NOMO-1 treated with dmso at 0.1 percent for 144 hours (cell line): ENCODE measurements around the gene PRELID3B.

Source experiments
- DNase-seq: peaks from one replicate; lab custom pipeline; 2025; ENCODE audit not compliant: unreplicated experiment; lab: John Stamatoyannopoulos, UW

Gene PRELID3B

DNA sequence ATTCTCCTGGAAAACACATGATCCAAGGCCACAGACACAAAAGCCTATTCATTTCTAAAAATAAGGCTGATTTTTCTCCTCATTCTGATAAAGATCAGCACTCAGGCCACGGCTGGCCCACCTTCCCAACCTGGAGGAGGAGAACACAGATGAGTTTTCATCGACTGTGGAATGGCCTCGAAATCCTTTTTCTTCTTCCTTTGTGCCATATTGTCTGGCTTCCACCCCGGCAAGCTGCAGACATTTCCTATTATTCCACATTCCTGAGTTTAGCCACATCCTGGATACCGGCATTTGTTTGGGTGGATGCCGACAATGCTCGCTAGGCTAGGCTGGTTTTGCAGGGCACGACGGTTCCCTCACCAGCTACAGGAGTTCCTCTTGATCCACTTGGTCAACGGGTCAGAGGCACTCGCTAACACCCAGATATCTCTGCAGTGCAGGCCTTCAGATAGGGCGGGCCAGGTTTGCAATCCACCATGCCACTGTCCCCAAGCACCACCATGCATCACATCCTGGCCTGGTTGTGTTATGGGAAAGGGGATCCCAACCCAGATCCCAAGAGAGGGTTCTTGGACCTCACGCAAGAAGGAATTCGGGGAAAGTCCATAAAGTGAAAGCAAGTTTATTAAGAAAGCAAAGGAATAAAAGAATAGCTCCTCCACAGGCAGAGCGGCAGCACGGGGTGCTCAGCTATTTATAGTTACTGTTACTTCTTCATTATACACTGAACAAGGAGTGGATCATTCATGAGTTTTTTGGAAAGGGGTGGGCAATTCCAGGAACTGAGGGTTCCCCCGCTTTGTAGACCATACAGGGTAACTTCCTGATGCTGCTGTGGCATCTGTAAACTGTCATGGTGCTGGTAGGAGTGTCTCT, 31.4 kb downstream of the PRELID3B start:
- DNase-seq: no peak

DNA sequence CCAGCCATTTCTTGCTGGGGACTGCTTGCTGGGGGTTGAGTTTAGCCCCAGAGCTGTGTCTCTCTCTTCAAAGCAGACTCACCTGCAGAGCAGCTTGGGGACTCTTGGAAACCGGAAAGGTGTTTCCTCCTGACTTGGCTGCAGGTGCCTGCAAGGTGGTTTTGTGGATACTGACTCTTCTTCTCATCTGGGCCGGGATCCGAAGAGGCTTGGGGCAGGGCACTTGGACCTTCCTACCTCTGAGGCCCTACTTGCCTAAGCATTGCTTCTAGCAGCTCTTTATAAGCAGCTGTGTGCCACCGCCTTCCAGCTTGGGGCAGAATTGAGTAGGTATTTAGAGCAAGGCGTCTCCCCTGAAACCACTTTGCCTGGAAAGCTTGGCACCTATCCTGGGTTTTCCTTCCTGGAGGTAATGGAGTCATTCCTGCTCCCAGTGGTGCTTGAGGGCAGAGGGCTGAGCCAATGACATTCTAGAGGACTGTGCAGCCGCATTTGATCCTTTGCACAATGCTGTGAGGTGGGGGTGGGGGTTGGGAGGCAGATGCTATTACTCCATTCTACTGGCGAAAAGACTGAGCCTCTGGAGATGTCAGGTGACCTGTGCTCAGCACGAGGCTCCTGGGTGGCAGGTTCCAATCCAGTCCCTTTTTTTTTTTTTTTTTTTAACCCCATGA, 32.1 kb downstream of the PRELID3B start:
- DNase-seq: no peak

DNA sequence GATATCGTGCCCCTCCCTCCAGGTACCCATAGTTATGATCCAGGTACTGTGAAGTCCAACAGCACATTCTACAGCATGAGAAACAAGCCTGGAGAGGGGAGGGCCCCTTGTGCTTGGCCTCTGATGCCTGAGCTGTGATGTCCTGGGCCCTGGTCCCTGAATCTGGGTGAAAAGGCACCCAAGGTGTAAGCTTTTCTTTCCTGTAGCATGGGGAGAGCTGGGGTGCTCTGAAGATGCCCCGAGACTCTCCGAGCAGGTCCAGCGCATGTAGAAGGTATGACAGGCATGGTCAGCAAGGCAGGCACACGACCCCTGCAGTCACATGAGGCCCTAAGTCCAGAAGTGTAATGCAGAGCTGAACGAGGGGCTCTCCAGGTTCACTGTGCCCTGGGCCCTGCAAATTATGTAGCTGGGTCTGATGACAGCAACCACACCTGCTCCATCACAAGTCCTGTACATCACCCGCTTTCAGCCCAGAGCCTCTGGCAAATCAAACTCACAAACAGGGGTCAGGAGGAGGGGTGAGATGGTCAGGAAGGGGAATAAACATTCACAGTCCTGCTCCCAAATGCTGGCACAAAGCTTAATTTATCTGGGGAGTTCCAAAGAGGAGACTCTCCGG, 33.8 kb downstream of the PRELID3B start:
- DNase-seq: no peak

DNA sequence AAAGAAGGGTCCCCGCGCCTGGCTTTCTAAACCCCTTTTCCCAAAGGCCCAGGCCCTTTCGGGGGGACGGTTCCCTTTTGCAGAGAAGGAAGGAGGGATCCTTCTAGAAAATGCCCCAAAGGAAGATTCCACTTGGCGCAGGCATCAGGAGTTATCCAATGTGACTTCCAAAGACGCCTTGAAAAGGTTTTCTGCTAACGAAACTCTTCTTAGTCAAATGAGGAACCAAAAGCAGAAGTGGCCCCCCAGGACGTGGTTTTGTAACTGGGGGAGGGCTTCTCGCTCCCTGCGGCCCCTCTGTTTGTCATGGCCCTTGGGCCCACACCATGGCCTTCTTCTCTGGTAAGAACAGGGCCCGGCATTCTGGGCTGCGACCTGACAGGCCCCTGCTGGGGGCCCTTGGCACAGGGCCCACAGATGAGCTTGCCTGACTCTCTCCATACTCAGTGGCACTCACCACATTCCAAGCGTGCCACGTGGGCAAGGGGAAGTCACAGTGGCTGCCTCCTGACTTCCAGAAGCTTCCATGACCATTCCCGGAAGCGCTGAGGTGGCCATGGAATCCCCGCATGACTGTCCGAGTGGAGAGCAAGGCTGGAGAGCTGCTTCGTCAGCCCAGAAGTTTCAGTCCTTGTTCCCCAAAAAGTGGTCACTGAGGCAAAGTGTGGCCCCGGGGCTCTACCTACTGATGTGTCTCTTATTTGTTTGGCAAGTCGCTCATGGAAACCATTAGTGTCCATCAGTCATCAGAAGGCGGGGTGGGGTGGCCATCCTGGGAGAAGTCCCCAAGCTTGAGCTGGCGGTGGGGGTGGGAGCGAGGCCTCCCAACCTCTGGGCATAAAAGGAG, 34.7 kb downstream of the PRELID3B start:
- DNase-seq: peak; percentile 86

DNA sequence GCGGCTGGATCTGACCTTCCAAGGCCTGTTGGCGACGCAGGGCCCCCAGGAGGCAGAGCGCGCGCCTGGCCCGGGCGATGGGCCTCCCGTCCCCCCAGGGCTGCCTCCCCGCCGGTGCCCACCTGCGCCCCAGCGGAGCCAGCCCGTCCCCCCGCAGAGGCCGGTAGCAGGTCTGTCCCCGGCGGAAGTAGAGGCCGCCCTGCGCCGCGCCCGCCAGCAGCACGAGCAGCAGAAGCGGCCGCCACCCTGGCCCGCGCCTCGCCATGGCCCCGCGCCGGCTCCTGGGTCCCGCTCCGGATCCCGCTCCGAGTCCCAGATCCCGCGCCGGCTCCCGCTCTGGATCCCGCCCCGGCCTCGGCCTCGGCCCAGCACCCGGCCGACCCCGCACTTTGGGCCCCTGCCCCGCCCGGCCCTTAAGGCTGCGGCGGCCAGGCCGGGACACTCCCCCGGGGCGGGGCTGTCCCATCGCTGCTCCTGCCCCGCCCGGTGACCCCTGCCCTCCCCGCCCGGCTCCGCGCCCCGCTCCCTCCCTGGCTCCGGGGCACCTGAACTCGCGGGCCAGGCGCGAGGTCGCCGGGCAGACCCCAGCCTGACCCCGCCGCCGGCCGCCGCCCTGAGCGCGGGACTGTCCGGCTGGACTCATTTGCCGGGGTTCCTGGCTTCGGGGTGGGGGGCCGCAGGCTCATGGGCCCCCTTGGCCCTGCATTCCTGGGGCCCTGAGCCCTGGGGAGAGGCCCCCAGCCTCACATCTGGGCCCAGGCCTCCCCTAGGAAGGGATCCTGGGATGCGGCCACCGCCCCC, 35.5 kb downstream of the PRELID3B start, which contains the start of gene CTSZ:
Gene CTSZ (minus strand): TSS at position 391 of the 801 bp plus-strand sequence. CDS start 126 bp downstream, at position 265.
- peak; percentile 36 for DNase-seq

DNA sequence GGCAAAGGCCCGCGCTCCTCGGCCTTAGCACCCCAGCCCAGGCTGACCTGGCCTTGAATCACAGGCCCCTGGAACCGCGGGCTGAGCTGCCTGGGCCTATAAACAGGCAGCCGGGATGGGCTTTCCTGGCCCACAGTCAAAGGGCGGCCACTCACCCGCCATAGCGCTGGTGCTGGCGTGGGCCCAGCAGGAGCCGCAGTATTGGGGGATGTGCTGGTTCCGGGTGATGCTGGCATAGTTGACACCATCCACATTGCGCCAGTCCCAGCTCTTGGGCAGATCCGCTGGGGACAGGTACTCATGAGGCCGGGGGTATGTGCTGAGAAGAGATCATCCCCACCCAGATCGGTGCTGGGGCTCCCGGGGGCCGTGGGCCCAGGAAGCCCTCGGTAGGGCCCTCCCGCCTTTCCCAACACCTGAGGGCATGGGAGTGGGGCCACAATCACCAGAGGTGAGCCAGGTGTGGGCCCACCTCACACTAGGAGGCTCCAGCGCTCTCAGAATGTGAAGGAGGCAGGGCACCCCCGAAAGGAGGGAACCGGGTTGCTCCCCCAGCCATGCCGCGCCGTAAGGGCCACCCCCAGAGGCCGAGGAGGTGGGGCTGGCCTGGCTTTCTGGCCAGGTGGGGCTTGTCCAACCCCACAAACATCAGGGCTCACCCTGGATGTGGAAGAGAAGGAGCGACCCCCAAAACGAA, 36.3 kb downstream of the PRELID3B start:
- DNase-seq: no peak

DNA sequence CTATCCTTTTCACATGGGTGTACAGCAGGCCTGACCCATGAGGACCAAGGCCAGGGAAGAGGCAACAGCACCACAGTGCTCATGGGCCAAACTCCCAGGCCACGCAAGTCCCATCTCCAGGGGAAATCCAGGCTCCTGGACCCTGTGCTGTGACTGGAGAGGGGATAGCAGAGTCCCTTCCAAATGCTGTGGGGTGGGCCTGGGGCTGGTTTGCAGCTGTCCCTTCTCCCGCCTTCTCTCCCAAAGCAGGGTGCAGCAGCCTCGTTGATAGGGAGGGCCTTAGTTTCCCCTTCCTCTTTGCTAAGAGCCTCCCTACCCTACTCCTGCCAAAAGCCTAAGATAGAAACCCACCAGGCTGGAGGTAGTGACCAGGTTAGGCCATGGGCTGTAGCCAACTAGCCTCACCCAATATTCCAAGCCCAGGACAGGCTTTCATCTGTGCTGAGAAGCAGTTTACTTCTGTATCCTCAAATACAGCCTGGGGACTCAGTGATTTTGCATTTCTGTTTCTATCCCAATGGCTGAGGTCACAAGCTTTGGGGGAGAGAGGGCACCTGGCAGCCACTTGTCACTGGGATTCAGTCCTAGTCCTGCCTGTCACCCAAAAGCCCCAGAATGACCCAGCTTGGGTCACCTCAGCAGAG, 36.9 kb downstream of the PRELID3B start:
- DNase-seq: no peak

DNA sequence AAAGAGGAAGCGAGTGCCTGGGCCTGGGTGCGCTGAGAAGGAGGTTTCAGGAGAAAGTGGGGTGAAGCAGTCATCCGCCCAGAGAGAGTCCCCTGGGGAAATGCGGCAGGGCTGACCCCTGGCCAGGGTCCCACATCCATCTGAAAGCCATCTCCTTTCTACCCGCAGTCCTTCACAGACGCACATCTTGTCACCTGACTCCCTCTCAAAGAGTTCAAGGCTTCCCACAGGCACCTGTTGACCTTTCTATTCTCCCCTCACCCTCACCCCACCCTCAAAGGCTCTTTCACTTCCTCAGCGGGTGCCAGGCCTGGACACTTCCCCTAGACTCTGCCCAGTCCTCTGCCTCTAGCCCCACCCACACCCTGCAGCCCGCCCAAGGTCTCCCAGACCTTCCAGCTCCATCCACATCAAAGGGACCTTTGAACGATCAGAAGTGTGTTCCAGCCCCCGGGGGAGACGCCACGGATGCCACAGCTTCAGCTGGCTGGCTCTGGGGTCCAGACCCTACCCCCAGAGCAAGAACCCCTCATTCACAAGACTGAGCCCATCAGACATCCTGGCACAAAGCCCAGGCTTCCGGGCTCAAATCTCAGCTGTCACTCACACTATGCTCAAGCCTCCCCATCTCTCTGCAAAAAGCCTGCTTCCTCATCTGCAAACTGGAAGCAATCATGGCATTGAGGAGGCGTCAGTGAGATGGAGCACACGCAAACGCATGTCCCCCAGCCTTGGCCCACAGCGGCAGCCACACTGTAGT, 37.6 kb downstream of the PRELID3B start:
- peak; percentile 86 for DNase-seq

DNA sequence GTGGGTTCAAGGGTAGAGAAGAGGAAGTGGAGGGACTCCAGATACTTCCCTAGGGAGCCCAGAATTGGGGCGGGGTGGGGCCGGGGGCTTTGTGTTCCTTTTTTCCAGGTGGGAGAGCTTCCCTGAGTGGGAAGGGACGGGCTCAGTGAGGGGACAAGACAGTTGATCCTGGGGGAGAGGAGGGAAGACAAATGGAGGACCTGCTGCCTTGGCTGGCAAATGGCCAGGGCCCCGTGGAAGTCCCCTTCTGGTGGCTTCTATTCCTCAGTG, 38.2 kb downstream of the PRELID3B start:
- no peak for DNase-seq

DNA sequence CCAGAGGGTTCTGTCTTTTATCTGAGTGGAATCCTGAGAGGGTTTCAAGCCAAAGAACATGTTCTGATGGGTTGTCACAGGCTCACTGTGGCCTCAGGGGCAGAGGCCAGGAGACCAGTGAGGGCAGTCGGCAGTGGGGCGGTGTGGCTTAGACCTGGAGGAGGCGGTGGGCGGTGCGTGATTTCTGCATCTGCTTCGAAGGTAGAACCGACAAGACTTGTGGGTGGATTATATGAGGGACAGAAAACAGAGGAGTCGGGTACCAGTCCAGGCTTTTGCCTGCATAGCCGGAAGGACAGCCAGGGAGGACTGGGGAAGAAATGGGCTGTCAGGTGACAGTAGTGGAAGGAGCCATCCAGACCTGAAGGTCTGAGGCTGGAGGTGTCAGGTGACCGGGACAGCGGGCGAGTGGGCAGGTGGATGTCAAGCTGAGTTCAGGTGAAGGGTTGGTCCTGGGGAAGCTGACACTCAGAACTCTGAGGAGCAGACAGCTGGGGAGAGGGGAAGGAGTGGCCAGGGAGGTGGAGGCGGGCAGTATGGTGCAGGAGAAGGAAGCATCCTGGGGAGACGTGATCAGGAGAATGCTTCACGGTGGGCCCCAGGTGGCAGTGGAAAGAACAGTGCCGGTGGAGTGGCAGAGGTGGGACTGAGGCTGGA, 38.6 kb downstream of the PRELID3B start:
- no peak for DNase-seq

DNA sequence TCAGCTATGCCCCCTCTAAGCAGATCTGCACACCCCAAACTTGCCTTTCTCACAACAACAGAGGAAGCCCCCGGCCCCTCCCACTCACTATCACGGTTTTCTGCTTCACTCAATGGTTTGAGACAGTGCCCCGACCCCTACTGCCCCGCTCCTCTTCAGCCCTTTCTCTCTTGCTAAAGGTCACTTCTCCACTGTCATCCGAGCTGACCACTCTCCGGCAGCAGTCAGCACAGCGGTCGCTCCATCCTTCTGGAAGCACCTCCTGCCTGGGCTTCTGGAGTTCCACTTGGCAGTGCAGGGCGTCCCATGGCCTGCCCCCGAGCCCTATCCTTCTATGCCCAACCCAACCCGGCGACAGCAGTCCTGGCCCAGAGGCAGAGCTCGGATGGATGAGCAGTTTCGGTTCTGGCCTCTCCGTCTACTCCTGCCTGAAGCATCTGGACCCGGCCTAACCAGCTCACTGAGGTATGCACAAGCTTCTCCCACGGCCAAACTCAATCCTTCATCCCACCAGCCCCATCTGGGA, 39.6 kb downstream of the PRELID3B start:
- no peak for DNase-seq

DNA sequence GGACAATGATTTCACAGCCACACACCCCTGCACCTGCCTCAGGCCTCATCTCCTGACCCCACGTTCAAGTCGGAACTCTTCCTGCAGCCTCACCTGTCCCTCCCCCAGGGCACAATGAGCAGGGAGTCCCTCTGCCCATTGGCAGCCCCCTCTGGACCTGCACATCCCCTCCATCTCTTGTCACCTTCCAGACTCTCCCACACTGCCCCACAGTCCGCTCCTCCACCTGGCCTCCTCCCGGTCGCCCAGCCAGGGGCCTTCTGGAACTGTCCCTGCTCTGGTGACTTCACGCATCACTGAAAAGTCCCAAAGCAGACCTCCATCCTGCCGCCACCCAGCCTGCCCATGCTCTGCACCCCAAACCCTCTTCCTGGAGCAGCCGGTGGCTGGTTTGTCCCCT, 40.2 kb downstream of the PRELID3B start:
- no peak for DNase-seq

DNA sequence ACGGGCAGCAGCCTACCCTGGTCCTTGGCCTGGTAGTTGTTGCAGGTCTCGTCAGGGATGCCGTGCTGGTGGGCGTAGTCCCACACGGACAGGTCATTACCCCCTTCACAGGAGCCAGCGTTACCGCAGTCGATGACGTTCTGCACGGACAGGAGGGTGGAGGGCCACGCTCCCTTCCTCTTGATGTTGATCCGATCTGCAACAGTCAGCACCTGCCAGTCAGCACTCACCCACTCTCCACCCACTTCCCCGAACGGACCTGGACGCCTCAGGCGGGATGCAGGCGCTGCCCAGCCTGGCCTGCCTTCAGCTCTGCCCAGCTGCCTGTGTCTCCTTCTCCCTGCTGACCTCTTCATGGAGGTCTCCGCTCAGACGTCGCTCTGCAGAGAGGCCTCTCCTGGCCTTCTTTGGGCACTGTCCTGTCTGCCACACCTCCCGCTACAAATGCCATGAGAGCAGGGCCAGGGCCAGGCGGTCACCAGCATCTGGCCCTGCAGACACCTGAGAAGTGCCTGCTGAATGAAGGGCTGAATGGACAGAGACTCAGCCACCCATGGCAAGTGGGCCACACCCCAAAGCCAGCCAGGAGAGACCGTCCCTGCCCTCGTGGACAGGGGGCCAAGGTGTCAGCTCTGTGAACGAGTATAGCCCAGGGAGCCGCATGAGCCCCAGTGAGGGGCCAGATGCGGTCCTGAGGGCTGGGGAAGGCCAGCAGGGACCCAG, 41.0 kb downstream of the PRELID3B start:
- no peak for DNase-seq

DNA sequence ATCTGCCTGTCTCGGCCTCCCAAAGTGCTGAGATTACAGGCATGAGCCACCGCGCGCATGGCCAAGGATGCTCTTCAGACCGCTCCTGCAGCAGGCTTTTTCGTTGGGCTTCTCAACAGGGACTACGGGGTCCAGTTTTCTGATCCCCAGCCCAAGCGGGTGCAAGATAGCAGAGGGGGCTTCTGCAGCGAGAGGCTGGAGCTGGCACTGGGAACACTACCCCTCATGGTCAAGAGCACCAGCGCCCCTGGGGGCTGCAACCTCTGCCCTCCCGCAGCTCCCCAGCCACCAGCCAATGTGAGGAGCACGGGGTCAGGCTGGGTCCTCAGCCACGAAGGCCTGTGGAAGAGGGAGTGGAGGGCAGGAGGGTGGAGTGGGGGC, 41.5 kb downstream of the PRELID3B start:
- no peak for DNase-seq

DNA sequence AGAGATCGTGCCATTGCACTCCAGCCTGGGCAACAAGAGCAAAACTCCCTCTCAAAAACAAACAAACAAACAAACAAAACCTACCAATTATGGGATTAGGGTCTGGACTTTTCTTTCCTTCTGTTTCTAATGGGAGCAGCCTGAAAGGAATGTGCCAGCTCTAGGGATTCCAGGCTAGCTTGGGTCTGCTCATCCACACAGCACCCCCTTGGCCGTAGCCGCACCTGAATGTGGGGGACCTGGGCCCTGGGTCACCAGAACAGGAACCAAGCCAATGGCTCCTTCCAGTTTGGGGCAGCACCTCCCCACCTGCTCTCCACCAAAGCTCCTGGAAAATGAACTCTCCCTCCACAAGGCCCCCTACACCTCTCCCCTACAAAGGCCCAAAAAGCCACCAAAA, 42.3 kb downstream of the PRELID3B start:
- no peak for DNase-seq

DNA sequence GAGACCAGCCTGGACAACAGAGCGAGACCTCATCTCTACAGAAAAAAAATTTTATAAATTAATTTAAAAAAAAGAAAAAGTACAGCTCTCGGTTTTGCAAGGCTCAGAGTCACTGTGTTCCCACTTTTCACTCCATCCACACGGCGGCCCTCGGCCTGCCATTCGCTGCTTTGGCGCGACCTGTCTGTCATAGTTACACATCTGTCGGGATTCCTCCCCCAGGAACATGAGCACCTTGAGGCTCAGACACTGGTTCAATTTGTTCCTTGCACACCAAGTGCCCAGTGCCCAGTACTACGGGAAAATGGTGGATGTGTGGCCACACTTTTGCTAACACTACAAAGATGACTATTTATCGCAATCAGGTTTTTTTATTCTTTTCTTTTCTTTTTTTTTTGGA, 43.9 kb downstream of the PRELID3B start:
- DNase-seq: no peak

DNA sequence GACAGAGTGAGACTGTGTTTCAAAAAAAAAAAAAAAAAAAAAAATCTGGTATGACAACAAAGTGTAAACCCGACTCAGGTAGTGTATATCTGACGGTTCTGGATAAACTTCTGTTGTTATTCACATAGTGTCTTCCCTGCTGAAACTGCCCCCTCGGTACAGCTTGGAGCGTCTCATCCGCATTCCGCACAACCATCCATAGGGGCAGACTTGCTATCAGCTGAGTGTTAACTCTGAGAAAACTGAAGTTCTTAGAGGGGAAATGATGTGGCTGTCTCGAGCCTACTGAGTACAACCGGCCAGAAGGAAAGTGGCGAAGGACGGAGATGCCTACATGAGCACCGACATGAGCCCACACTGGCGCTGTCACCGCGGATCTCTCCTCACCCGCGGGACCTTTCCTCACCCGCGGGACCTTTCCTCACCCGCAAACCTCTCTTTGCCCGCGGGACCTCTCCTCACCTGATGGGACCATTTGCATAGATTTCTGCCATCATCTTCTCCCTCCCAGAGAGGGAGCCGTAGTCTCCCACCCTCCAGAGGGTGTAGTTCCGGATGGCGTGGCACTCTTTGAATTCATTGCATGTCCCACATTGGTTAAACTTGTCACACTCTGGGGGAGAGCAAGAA, 45.3 kb downstream of the PRELID3B start:
- DNase-seq: no peak
